SK-N-MC (cell line): ENCODE results near the gene TSPAN15.

Experiments
- EZH2 ChIP-seq: fragments of 200-600 bp; sonication (generic); IDR thresholded peaks from one replicate; pipeline ENCODE4 v1.6.1; 2017; ENCODE audit warnings: antibody characterized with exemption
- POLR2AphosphoS5 ChIP-seq: IDR thresholded peaks from 2 replicates; pipeline ENCODE4 v1.6.1; 2012; ENCODE audit warnings: mild to moderate bottlenecking, low read depth, low read length, borderline replicate concordance

- TF ChIP-seq POLR2AphosphoS5 (no peak), EZH2 (no peak)
Measured at GRCh38 chr10:69506834-69507713, 55.8 kb downstream of the TSPAN15 start.
